GM19324 (cell line): Measurements from ENCODE around the gene PRELID3B.
A peak's percentile ranks its signal among the peaks of the same experiment; 100 is the strongest.

ENCODE experiments used
- ATAC-seq: cut with Tn5 transposase; IDR thresholded peaks from one replicate; pipeline ENCODE4 v1.9.1; 2021; ENCODE audit warnings: mild to moderate bottlenecking, moderate library complexity; ENCODE audit not compliant: unreplicated experiment, low FRiP score

The PRELID3B gene

GRCh38 chr20:59042151-59042795 is at the start of gene PRELID3B:
TSS of gene PRELID3B (minus strand) at chr20:59042786. CDS start at chr20:59042730, 56 bp downstream.
- ATAC-seq, result peak; percentile 32

GRCh38 chr20:59087829-59088433 is 45.3 kb upstream of the PRELID3B start:
- ATAC-seq, result no peak

GRCh38 chr20:59086923-59087322 is 44.3 kb upstream of the PRELID3B start:
- ATAC-seq, result no peak

GRCh38 chr20:59084041-59084850 is 41.7 kb upstream of the PRELID3B start:
- ATAC-seq, result no peak

- ATAC-seq, result no peak
These were observed 40.4 kb upstream of the PRELID3B start for GRCh38 chr20:59082981-59083380.

- no peak for ATAC-seq
These were observed 39.6 kb upstream of the PRELID3B start for GRCh38 chr20:59082077-59082740.

- ATAC-seq, result no peak
These were observed 38.5 kb upstream of the PRELID3B start for GRCh38 chr20:59081036-59081435.

- ATAC-seq, result no peak
These were observed 35.6 kb upstream of the PRELID3B start for GRCh38 chr20:59078231-59078630.

- no peak for ATAC-seq
These were observed 35.1 kb upstream of the PRELID3B start for GRCh38 chr20:59077705-59078104.

GRCh38 chr20:59075934-59076508 is 33.4 kb upstream of the PRELID3B start:
- ATAC-seq, result no peak

- no peak for ATAC-seq
These were observed 31.9 kb upstream of the PRELID3B start for GRCh38 chr20:59074456-59074855.

GRCh38 chr20:59073582-59073981 is 31.0 kb upstream of the PRELID3B start:
- no peak for ATAC-seq

GRCh38 chr20:59071216-59071615 is 28.6 kb upstream of the PRELID3B start:
- ATAC-seq, result no peak

GRCh38 chr20:59069026-59069425 is 26.4 kb upstream of the PRELID3B start:
- no peak for ATAC-seq

GRCh38 chr20:59068534-59068933 is 25.9 kb upstream of the PRELID3B start:
- ATAC-seq, result no peak

GRCh38 chr20:59064214-59064722 is 21.7 kb upstream of the PRELID3B start:
- no peak for ATAC-seq

GRCh38 chr20:59063358-59064213 is 21.0 kb upstream of the PRELID3B start:
- ATAC-seq, result no peak

GRCh38 chr20:59062081-59062480 is 19.5 kb upstream of the PRELID3B start:
- ATAC-seq, result no peak

- no peak for ATAC-seq
These were observed 12.7 kb upstream of the PRELID3B start for GRCh38 chr20:59055302-59055701.
